Islet precursor cell (in vitro differentiated cells): ENCODE data around the gene ST7L.
"Not testable (repeated sequence)": the region's sequence is repeated elsewhere in the genome, so short reads cannot be mapped to it uniquely, and the experiment has no call there.

Experiments used
- DNase-seq: peaks from one replicate; pipeline ENCODE4 v3.0.0-alpha.2; 2018

Gene ST7L

DNA sequence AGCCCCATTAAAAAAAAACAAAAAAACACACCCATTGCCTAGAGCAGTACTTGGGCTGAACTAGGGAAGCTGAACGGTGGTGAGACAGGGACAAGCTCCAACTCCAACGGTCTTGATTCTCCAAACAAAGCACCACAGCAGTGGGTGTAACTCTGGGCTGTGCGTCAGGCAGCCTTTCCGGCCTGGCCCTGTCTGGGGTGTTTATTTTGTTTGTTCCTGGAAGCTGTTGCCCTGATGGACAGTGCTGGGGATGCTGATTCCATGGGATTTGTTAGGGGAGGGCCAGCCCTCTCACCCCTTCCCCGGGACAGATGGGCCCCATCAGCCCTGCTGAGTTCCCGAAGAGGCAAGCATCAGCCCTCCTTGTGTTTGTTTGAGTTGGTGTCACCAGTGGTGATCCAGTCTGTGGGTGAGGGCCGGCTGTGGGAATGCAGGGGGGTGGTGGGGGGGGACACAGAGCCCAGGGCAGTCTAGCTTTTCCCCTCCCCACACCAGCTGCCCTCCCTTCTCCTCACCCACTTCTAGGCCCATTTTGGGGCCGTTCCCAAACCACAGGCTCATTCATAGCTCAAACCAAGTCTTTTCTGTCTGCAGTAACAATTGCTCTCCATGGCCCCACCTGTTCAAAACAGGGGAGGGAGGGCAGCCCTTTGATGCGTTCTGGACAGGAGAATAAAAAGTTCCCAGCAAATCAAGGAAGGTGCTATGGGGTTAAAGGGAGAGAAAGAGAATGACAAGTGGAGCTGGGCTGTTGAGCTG is 105.7 kb downstream of the ST7L start:
- DNase-seq = no peak

DNA sequence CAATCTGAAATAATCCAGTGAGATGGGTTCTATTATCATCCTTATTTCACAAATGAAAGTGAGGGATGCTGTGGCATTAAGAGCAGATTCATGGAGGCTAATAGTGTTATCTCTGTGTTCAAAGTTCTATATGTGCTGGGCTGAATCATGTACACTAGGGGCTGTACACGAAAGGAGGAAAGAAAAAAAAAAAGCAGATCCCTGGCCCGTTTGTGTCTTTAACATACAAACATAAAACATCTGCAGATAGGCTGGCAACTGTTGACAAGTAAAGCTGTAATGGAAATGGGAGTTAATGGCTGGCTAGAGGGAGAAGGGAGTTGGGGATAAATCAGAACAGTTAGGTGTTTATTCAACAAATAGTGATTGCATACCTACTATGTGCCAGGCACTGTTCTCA is 107.0 kb downstream of the ST7L start:
- DNase-seq = no peak

DNA sequence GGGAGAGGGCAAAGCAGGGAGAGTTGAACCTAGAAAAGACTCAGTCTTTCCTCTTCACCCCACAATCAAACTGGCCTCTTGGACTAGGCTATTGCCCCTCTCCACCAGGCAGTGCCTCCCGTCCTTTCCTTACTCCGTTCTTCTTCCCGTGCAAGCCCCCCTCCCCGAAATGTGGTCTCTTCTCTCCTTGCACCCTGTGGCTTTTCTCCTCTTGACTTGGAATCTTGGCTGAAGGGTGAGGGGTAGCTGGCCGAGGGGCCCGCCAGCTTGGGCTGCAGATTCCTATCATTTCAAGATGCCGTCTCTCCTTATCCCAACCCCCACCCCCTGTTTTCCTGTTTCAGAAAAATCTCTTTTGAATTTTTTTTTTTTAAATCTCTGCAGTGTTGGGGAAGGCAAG is 108.6 kb downstream of the ST7L start:
- DNase-seq = no peak

DNA sequence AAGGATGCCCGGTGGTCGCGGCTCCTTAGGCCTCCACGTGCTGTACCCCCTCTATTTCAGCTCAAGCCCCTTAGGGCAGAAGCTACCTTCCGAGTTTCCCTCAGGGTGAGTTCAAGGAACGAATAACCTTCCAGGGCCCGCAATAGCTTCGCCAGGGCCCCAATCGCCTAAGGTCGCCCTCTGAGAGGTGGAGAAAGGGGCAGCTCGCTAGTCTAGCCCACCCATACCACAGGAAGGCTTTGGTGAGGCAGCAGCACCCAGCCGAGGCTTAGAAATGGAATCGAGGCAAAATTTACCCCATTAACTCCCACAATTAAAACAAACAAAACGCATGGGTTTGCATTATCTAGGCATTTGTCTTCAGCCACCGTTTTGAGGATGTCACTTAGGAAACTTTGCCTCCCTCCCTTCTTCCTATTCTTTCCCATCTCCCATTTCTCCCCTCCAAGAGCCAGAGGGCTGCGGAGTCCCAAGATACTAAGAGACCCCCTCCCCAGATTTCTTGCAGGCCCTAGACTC is 109.2 kb downstream of the ST7L start:
- DNase-seq = no peak

DNA sequence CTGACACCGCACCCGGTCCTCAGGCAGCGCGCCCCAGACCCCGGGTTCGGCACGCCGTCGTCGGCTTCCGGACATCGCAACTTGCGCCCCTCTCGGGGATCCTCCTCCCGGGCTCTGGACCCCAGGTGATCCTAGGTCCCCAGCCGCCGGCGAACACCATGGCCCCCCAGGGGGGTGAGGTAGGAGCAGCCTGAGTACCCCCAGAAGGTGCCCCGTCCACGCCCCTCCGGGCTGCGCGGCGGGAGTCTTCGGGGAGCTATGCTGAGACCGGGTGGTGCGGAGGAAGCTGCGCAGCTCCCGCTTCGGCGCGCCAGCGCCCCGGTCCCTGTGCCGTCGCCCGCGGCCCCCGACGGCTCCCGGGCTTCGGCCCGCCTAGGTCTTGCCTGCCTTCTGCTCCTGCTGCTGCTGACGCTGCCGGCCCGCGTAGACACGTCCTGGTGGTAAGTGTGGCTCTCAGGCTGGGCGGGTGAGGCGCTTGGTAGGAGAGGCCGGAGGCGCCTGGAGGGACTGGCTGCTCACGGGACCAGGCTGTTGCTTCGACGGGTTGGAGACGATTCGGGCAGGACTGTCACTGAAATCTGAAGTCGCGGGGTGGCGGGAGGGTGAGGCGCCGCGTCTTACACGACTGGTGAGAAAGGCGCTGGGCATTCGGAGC is 109.8 kb downstream of the ST7L start:
- DNase-seq = peak; percentile 74

DNA sequence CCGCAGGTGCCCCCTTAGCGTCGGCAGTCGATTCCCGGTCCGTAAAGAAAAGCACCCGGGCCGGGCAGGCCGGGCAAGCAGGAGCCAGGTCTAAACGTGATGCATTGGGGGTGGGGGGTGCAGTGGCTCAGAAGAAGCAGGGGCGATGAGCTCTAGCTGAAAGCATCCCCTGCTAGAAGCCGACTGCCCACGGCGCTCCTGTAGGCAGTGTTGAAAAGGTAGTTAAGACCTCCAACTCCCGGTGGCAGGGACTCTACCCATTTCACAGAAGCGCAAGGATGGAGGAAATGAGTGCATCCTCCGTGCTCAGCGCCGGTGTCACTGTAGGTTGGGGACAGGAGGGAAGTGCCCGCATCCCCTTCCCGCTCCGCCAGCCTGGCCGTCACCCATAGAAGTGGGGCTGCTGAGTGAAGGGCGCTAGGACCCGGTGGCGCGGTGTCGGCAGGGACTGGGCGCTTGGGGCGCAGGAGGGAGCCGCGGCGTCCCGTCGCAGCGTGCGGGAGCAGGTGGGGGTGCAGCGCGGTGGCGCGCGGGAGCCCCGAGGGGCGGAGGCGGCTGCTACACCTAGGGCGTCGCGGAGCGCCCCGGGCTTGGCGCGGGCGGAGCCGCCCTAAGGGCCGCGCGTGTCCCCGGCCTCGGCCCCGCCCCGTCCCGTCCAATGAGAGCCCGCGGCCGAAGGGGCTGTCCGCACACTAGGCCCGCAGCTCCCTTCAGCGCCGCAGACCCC is 110.5 kb downstream of the ST7L start, which contains the start of gene WNT2B:
Gene WNT2B (plus strand): TSS at position 688 of the 727 bp plus-strand sequence. CDS start 298 bp downstream, outside the sequence.
- DNase-seq = no peak

DNA sequence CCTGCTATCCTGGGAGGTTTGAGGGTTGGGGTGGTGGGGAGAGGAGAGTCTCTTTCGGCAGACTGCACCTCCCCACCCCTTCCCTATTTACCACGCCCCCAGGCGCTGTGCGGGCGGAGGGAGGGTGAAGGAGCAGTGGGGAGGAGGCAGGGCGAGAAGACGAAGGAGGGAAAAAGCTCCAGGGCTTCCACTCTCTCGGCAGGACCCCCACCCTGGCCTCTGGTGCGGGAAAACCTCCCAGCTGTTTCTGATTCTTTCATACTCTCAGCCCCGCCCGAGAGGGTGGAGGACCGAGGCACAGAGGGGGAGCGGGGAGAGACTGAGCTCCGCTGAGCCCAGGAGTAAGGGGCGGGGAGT is 111.0 kb downstream of the ST7L start:
- no peak for DNase-seq

DNA sequence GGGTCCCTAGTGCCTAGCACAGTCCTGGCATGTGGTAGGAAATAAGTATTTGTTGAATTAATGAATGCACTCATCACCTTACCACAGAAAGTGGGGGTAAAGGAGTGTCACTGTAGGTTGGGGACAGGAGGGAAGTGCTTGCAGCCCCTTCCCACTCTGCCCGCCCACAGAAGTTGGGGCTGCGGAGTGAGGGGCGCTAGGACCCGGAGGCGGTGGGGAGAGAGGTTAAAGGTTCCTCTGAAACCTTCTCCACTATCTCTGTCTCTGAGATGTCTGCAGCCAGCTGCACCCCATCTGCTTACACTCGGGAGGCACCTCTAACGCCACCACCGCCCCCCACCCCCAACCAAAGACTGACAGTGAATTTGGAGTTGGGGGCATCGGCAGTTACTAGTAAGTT is 111.6 kb downstream of the ST7L start:
- DNase-seq = no peak

DNA sequence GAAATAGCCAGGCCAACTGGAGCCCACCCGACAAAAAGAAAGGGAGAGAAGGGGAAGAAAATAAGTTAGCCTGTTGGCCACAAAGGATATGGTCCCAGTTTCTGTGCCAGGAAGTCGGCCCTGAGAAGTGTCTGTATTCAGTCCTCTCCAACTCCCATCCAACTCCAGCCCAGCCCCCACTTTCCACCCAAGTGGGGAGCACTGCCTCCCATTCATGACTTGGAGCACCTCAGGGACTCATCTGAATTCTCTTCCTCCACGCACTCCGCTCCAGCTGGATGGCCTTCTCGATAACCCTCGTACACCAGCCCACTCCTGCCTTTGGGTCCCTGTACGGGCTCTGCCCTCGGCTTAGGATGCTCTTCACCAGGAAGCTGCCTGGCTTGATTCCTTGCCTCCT is 112.2 kb downstream of the ST7L start:
- no peak for DNase-seq

DNA sequence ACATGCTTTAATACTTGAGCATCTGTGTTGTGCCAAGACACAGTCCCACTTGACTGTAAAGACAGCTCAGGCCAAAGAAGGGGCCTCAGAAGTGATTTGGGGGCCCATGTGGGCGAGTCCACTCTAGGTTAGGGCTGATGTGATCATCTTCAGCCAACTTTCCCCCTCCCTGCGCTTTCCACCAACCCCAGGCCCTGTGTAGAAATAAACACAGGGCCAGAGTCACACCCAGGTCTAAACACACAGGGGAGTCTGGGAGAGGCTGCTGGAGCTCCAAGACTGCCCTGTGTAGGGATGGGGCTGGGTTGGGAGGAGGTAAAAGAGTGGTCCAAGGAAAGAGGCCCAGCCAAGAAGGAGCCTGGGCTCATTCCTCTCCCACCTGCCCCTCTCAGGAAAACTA is 112.6 kb downstream of the ST7L start:
- no peak for DNase-seq

DNA sequence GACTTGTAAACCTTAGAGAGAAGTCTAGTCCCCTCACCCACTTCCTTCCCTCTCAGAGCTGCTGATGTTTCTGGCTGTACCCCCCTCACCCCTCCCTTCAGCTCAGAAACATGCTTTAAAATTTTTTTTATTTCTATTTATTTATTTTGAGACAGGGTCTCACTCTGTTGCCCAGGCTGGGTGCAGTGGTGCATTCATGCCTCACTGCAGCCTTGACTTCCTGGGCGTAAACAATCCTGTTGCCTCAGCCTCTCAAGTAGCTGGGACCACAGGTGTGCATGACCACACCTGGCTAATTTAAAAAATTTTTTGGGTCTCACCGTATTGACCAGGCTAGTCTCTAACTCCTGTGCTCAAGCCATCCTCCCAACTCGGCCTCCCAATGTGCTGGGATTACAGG is 113.1 kb downstream of the ST7L start:
- no peak for DNase-seq

DNA sequence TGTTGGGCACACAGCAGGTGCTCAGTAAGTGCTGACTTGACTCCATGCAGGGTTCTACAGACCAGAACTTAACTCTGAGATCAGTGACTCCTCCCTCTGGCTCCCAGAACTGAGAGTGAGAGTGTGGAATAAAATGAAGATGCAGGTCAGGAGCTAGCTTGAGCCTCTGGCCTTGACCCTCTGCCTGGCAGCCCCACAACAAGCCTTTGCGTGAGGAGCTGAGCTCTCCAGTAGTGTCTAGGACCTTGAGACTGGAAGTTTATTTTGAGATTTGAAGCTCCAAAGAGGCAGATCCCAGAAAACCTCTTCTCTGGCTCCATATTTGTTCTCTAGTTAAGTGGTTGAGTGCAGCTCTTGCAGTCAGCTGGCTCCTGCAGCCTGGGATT is 113.5 kb downstream of the ST7L start:
- DNase-seq = no peak

DNA sequence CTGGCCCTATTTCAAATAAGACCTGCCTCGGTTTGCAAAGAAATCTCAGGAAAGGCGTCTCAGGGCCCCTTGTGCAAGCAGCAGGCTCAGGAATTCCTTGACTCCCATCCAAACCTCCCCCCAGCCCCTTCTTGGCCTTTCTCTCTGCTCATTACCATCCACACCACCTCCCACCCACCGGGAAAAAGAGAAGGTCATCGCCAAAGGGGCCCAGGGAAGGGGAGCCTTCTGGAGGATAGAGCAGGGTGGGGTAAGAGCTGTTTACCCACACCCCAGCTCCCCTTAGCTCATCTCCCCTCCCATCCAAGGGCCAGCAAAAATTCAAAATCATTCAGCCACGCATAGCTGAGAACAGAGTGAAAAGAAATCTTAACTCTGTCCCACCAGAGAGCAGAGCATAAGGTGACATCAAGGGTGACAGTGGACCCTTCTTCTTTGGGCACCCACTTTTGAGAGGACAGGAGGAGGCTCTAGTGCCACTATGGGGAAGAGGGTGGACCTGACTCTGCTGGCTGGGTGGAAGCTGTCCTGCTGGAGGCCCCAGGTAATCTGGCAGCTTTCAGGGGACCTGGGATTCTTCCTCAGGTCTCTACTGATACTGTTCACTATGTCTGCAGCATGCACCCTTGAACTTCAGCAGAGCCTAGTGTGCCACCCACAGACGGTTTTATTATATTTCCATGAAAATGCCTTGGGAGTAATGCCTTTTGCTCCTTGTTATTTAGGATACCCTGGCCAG is 114.1 kb downstream of the ST7L start:
- DNase-seq = no peak

DNA sequence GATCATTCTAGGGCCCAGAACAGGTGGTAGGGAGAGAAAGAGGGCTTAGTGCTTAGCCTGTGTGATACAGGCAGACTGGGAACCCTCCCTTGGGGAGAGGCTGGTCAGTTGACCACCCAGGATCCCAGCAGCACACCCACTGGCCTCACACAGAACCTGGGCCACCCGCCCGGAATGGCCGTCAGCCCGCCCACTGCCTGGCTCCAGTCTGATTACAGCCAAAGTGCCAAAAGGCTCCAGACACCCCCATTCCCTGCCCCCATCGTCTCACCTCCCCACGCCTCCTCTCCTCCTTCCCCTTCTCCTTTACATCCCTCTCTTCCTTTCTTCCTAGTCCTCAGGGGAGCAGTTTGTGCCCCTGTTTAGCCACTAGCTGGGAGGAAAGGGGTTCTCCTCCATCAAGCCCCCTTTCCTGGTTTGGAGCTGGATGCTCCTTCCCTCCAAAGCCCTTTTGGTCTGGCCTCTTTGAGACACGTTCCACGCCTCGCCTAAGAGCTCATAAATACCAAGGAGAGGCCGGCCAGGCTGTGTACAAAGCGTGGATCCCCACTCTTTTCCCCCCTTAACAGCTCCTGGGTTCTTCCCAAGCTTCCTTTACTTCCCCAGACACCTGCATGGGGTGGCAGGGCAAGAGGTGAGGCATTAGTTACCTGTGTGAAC is 114.8 kb downstream of the ST7L start:
- DNase-seq = no peak

DNA sequence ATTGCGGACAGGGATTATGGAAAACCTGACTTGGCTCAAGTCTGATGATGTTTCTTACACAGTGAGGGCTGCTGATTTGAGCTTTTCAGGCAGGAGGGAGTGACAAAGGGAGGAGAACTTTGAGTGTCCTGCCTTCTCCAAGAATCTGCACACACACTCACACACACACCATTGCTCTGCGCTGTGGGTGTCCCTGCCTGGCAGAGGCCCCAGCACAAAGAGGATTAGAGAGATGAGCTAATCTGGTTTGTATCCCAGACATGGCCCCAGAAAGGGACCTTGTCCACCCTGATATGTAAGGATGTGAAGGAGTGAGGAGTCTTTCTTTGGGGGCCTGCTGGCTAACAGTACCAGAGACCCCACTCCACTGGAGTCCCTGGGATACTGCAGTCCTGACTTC is 116.1 kb downstream of the ST7L start:
- DNase-seq = no peak

DNA sequence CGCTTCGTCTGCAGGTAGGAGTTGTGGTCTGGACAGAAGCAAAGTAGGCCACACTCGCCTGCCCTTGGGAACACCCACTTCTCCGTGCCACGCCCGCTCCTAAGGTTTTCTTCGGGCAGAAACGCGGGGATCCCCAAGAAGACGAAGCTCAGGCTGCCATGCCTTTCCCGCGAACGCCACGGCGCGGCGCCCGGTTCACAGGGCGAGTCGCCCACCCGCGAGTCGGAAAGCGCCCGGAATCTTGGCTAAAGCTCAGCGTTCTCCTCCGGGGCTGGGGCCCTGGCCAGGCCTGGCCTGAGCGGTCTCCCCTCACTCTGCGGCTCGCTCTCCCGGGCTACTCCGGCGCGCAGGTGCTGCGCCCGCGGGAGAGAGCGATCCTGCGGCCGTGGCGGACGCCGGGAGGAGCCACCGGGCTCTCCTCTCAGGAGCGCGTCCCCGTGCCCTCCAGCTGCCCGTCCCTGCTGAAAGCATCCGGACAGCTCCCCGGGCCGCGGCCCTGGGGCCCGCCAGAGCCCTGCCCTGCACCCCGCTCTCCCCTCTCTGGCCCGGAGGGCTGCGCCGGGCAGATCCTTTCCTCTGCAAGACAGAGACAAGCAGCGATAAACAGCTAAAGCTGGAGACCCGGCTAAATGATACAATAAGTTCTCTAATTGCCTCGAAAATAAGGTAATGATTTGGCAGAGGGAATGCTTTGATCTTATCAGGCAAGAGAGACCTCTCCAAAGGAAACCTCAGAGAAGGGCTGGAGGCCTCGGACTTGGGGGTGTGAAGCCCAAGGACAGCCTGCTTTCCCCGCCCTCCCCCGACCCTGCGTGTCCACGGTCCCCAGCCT is 116.9 kb downstream of the ST7L start:
- DNase-seq = peak; percentile 76

DNA sequence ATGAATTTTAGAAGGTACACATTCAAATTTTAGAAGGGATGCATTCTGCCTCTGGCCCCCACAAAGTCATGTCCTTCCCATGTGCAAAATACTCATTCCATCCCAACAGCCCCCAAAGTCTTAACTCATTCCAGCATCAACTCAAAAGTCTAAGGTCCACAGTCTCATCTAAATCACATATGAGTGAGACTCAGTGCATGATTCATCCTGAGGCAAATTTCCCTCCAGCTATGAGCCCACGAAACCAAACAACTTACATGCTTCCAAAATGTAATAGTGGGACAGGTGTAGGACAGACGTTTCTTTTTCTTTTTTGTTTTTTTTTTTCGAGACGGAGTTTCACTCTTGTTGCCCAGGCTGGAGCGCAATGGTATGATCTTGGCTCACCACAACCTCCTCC is 122.7 kb downstream of the ST7L start:
- DNase-seq = no peak

DNA sequence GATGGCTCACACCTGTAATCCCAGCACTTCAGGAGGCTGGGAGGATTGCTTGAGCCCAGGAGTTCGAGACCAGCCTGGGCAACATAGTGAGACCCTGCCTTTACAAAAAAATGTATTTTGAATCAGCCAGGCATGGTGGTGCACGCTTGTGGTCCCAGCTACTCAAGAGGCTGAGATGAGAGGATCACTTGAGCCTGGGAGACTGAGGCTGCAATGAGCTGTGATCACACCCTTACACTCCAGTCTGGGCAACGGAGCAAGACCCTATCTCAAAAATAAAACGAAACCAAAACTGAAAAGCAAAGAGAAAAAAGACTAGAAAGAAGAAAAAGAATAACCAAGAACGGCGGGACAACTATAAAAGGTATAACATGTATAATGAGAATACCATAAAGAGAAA is 125.6 kb downstream of the ST7L start:
- no peak for DNase-seq

DNA sequence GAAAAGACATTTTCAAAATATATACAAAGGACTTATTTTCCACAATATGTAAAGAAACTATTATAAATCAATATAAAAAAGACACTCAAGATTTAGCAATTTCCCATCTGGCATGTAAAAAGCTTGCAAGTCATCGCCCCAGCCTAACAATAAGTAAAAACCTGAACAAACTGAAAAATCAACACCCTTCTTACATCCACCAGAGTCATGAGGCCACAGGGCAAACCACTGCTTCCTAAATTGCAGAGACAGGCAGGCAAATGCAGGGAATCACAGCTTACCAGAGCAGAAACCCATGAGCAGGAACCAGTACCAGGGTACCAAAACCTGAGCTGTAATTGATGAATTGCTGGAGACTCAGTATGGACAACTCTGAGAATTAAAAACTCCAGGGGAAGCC is 126.9 kb downstream of the ST7L start:
- no peak for DNase-seq

DNA sequence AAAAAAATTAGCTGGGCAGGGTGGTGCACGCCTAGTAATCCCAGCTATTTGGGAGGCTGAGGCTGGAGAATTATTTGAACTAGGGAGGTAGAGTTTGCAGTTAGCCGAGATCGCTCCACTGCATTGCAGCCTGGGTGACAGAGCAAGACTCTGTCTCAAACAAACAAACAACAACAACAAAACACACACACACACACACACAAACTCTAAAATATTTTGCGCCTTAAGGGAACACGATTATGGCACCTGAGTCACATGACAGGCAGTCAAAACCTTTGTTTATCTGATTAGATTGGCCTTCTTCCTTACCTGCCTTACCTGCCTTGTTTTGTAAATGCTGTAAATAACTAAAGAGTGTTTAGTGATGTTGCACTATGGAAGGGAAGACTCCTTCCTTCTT is 130.8 kb downstream of the ST7L start:
- no peak for DNase-seq

DNA sequence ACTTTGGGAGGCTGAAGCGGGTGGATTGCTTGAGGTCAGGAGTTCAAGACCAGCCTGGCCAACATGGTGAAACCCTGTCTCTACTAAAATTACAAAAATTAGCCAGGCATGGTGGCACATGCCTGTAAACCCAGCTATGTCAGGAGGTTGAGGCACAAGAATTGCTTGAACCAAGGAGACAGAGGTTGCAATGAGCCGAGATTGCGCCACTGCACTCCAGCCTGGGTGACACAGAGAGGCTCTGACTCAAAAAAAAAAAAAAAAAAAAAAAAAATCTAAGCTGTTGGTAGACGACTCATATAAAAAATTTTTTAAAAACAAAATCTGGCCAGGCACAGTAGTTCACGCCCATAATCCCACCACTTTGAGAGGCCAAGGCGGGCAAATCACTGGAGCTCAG is 131.3 kb downstream of the ST7L start:
- not testable (repeated sequence) for DNase-seq

DNA sequence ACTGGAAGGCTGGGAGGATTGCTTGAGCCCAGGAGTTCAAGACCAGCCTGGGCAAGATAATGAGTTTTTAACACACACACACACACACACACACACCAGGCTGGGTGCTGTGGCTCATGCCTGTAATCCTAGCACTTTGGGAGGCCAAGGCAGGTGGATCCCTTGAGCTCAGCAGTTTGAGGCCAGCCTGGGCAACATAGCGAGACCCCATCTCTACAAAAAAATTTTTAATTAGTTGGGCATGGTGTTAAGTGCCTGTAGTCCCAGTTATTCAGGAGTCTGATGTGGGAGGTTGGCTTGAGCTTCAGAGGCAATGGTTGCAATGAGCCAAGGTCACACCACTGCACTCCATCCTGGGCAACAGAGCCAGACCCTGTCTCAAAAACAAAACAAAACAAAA is 132.9 kb downstream of the ST7L start:
- DNase-seq = not testable (repeated sequence)
